Right ventricle myocardium inferior (tissue), 1 donor: Measurements from ENCODE around the gene ACTR8. TPM values are rescaled to one million over a fixed set of nuclear protein-coding genes. Genes with fewer than 3 reads are reported as not detected.
"Not testable (repeated sequence)": the region's sequence is repeated elsewhere in the genome, so short reads cannot be mapped to it uniquely, and the experiment has no call there.

Experiments
- ATAC-seq: fragments of 200-7000 bp; cut with Tn5 transposase; one replicate; pipeline ENCODE4 v1.9.1; 2020; ENCODE audit warnings: mild to moderate bottlenecking, moderate library complexity
- DNase-seq: peaks from one replicate; pipeline ENCODE4 v3.0.0; 2021; ENCODE audit errors: missing footprints
- intact Hi-C: fragments of 100-400 bp; cut with DNase I; formaldehyde crosslinking; loops from one replicate; pipeline ENCODE4 v1.11.0; 2022
- long read RNA-seq: library from polyadenylated mRNA; unstranded; transcript quantifications from one replicate; pipeline ENCODE4 v2.0.0, GENCODE V29; 2021
- total RNA-seq: library from RNA; stranded (reverse); fragmentation: NEBNext Ultra II Directional; extraction: Animal tissue kit (Norgen Biotek cat#: 25700); gene quantifications from one replicate; pipeline ENCODE4 v1.2.1, GENCODE V29; 2021
- donor health status: DM: no; HTN: yes; CAD: no; lungs with severe emphysema.

The ACTR8 gene, protein sequence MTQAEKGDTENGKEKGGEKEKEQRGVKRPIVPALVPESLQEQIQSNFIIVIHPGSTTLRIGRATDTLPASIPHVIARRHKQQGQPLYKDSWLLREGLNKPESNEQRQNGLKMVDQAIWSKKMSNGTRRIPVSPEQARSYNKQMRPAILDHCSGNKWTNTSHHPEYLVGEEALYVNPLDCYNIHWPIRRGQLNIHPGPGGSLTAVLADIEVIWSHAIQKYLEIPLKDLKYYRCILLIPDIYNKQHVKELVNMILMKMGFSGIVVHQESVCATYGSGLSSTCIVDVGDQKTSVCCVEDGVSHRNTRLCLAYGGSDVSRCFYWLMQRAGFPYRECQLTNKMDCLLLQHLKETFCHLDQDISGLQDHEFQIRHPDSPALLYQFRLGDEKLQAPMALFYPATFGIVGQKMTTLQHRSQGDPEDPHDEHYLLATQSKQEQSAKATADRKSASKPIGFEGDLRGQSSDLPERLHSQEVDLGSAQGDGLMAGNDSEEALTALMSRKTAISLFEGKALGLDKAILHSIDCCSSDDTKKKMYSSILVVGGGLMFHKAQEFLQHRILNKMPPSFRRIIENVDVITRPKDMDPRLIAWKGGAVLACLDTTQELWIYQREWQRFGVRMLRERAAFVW
- 33.7 TPM for total RNA-seq
- long read RNA-seq, transcript ACTR8-201 (13 exons, 3,629 nt), result major isoform, 9 of 10 reads
- long read RNA-seq, partial matches to known transcripts, result 0 of 10 reads
- long read RNA-seq, other reads (novel, unspliced or antisense), result 1 of 10 reads

DNA sequence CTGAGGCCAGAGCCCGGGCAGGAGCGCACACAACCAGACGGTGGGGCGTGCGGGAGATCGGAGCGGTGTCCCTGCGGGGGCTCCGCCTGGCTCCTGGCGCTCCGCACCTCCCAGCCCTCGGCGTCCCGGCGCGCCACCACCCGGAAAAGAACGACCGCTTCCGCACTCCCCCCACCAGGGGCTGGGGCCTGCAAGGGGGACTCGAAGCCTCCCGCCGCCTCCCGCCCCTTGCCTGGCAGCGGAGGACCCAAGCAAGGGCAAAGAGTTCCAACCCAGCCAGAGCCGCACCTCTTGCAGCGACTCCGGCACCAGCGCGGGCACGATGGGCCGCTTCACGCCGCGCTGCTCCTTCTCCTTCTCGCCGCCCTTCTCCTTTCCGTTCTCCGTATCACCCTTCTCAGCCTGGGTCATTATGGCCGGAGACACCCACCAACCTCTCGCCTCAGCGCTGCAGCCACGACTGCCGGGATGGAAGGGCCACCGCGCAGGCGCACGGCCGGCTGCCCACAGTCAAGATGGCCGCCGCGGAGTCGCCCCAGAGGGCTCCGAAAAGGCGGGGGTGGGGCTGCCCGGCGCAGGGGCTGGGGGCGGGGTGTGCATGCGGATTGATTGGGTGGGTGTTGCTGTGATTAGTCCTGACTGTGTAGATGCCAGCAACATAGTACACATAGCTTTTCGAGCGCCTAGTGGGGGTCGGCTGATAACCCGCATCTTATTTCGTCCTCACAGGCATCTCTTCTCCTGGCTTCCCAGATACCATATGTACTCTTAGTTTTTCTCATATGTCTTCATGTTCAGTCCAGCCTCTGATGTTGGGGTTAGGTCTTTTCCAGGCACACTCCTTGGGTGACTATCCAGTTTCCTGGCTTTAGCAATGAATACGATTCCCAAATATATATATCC is at the start of gene ACTR8:
TSS of gene ACTR8 (minus strand) at position 462 of the 903 bp plus-strand sequence. CDS start at position 411, 51 bp downstream.
- ATAC-seq, result peak; percentile 99
- DNase-seq, result peak; percentile 94
- intact Hi-C loops, result loop anchor here (1.0 kb wide), 1 partner anchor 9 kb away; the partner anchor contains the start of gene SELENOK

DNA sequence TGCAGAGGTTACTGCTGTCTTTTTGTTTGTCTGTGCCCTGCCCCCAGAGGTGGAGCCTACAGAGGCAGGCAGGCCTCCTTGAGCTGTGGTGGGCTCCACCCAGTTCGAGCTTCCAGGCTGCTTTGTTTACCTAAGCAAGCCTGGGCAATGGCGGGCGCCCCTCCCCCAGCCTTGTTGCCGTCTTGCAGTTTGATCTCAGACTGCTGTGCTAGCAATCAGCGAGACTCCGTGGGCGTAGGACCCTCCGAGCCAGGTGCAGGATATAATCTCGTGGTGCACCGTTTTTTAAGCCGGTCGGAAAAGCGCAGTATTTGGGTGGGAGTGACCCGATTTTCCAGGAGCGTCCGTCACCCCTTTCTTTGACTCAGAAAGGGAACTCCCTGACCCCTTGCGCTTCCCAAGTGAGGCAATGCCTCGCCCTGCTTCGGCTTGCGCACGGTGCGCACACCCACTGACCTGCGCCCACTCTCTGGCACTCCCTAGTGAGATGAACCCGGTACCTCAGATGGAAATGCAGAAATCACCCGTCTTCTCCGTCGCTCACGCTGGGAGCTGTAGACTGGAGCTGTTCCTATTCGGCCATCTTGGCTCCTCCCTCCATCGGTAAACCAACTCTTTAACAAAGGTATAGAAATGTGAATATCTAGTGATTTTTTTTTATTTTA is 45.4 kb upstream of the ACTR8 start:
- ATAC-seq, DNase-seq, intact Hi-C loops: not testable (repeated sequence)

DNA sequence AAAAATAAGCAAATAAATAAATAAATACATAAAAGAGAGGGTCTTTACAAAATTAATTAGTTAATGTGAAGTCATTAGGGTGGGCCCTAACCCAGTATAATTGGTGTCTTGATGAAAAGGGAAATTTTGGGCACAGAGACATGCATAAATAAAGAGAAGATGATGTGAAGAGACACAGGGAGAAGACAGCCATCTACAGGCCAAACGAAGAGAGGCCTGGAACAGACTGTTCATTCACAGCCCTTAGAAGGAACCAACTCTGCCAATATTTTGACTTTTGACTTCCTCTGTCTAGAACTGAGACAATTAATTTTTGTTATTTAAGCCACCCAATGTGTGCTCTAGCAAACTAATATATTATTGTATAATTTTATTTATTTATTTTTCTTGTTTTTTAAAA is 39.3 kb upstream of the ACTR8 start:
- intact Hi-C loops, result no loop called here
- ATAC-seq (no peak), DNase-seq (no peak)

DNA sequence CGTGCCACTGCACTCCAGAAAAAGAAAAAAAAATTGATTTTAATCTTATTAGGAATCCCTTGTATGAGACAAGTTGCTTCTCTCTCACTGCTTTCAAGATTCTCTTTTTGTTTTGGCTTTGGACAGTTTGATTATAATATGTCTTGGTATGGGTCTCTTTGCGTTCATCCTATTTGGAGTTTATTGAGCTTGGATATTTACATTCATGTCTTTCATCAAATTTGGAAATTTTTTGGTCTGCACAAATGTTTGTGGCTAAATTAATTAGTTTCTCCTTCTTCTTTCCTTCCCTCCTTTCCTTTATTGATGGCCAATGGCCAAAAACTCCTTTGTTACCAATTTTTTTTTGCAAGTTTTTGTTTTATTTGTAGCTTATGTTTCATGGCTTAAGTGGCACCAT is 37.8 kb upstream of the ACTR8 start:
- intact Hi-C loops, result no loop called here
- DNase-seq (no peak), ATAC-seq (no peak)

DNA sequence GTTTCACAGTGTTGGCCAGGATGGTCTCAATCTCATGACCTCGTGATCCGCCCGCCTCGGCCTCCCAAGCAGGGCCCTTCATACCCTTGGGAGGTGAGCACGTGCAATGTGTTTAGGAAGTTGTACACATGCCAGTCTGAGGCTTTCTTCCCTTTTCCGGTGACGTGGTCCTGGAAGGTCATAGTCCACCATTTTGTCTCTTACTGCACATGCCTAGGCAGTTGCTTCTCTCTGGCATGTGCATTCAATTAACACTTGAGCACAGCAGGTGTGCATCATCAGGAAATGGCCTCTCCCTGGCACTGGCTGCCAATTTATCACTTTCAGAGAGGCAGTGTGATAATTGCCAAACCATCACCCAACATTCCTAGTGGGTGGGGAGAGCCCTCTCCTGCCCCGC is 31.4 kb upstream of the ACTR8 start:
- ATAC-seq (no peak), DNase-seq (no peak)
- intact Hi-C loops, result no loop called here

DNA sequence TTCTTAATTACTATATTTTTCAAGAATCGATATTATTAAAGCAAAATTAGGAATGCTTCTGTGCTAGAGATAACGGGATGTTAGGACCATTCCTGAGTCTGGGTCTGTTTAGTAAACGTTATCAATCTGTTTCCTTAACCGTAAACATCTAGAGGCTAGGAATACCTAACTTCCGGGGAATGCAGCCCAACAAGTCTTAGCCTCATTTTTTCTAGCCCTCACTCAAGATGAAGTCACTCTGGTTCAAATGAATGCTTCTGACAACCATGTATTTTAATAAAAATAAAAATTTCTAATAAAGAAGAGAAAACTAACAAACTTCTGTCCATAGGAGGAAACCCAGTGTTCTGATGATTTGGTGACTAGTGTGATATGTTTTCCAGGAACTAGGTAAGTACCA is 20.8 kb upstream of the ACTR8 start:
- intact Hi-C loops, result no loop called here
- ATAC-seq, result no peak

DNA sequence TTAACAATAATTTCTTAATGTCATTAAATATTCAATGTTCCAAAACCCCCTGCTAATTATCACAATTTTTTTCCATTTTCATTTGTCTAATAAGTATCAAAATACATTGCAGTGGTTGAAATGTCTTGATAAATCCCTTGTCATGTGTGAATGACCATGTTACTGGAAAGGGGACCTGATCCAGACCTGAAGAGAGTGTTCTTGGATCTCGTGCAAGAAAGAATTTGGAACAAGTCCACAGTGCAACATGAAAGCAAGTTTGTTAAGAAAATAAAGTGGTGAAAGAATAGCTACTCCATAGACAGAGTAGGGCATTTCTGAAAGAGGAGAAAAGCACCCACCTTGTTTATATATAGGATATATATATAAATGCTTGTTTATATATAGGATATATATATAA is 20.1 kb upstream of the ACTR8 start:
- DNase-seq (no peak), ATAC-seq (no peak)
- intact Hi-C loops, result no loop called here

More for the DNA sequence above, 20.8 kb upstream of the ACTR8 start:
- no peak for DNase-seq

DNA sequence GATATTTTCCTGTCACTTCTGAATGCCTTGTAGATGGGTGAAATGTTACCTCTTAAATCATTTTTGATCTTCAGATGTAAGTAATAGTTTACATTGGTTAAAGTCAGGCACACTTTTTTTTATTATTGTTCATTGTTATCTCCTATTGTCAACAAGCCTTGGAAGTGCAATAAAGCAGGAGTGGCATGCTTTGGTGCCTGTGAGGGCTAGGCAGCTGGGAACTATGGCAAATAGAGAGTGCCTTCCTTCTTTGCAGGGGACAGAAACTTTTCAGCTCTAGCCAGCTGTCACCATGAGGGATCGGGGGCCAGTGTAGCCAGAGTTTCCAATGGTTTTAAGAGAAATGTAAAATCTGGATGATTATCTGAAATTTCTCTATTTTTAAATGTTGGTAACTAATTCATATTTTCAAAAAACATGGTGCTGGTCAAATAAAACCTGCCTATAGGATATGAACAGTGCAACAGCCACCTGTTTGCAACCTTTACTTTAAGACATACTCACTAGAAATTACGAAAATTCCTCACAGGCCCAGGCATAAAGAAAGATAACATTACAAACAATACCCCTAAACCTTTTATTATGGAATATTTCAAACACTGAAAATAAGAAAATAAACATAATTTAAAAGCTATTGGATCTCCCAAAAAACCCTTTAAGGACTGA is 18.8 kb upstream of the ACTR8 start:
- intact Hi-C loops, result no loop called here
- ATAC-seq, result no peak

DNA sequence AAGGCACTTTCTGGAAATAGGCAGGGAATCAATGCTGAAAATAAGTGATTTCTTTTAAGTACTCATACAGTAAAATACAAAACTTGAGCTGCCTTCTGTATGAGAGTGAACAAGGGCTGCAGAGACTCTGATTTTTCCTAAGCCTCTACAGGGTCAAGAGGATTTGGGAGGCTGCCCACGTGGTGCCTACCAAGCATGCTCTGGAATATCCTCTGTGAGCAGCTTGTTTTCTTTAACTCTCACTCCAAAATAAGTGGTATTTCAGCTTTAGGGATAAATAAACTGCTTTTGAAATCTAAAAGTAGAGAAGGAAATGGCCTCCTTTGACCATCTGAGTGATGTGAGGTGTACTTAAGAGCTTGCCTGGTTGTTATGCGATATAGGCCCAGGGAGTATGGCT is 17.8 kb upstream of the ACTR8 start:
- ATAC-seq (no peak), DNase-seq (no peak)
- intact Hi-C loops, result no loop called here

More for the DNA sequence above, 18.8 kb upstream of the ACTR8 start:
- DNase-seq, result no peak

DNA sequence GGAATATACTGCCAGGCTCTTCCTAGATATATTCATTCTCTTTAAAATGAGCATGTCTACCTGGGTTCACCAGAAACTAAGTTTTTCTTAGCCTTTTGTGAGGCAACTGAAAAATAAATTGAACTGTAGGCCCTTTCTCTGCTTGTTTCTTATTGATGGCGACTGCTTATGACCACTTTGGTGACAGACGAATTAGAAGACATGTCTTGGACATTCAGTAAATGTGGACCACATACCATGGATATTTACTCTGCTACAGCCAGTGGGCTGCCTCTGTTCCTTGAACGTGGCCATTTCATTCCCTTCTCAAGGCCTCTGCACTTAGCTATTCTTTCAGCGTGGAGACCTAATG is 10.3 kb upstream of the ACTR8 start:
- intact Hi-C loops, result no loop called here
- ATAC-seq (no peak), DNase-seq (no peak)

DNA sequence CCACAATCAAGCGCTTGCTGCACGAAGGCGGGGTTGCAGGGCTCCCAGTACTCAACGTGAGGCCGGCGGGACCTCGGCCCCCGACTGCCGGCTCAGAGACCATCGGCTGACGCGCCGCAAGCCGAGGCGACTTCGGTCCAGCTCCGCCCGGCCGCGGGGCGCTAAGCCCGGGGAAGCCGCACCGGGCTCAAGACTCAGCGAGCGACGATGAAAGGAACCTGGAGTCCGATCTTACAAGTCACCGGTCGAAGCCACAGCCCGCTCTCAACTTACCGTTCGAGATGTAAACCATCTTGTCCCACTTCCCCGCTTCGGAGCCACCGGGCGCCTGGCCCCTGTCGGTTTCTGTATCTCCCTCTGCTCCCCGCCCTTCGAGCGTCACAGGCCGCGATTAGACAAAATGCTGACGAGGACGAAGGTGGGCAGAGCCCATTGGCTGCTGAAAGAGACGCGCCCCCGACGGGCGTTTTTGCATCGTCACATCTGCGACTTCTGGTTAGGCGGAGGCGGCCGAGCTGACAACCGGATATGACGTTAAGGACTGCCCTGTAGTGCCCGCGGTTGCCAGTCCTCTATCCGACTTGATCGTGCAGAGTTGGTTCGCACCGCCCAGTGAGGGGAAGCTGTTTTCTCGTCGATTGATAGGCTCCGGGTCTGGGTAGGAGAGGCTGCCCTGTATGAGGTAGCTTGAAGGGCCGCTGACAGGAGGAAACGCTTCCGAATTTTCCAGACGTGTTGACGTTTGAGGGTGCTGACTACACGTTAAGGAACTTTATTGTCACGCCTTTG is 9.7 kb upstream of the ACTR8 start, which contains the start of gene SELENOK:
TSS of gene SELENOK (minus strand) at position 363 of the 789 bp plus-strand sequence.
- ATAC-seq (peak; percentile 99), DNase-seq (peak; percentile 100)
- intact Hi-C loops, result loop anchor here (1.0 kb wide), 1 partner anchor 9 kb away; the partner anchor contains the start of gene ACTR8

DNA sequence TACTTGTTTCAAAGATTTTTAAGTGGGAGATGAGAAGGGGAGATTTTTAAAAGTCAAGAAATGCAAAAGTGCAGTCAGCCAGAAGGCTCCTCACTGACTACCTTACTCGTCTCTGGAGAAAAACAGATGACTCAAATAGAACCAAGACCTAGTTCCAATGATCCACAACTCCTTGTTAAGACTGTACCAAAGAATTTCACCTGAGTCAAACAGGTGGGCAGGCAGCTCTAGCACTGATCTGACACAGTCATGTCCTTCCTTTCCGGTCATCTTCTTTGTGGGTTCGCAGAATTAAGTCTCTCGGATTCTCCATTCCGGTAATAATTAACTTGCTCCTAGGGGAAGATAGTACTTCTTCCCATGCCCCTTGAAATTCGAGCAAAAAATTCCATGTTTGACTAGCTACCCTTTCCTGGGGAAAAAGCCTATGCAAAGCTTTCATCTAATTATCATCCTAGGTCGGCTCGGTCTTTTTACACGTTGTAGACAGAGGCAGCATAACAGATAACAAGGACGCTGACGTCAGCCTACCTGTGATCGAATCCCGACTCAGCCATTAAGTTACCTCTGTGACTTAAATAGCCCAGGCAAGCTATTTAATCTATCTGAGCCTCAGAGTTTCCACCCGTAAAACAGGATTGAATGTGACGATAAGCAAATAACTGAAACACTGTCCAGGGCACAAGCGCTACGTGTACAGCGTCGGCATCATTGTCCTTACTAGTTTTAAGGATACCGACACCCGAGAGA is 8.9 kb upstream of the ACTR8 start:
- intact Hi-C loops, result loop anchor here (1.0 kb wide), 1 partner anchor 9 kb away; the partner anchor contains the start of gene ACTR8
- DNase-seq, result no peak
- no peak for ATAC-seq

DNA sequence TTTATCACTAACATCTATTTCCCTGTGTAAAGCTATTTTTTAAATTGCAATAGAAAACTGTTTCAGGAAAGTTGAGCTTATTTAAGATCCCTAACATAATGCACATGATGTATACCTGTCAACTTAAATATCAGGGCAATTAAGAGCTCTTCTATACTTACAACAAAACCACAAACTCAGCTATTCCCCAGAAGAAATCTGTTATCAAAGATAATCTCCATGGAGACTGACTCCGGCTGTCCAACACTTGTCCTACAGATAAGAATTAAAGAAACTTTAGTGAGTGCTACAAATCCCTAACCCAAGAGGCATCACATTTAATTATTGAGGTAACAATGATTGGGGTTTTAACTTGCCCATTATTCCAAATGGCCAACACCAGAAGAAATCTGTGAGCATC is 6.3 kb upstream of the ACTR8 start:
- intact Hi-C loops, result no loop called here
- no peak for DNase-seq

DNA sequence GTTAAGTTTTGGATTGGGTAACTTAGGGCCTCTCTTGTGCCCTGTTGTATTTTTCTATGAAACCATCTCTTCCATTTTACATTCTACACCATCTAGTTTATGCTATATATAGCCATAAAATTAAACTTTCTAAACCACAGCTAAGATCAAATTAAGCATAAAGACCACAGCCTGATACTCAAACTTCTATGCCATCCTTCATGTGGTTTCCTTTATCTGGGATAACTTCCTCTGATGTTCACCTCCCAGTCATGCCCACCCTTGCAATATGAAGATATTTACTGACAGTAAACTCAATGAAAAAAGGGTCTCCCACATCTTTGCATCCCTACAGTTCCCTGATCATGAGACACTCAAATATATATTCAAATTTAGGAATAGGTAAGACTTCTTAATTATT is 5.5 kb upstream of the ACTR8 start:
- intact Hi-C loops, result no loop called here
- ATAC-seq (no peak), DNase-seq (no peak)

More for the DNA sequence above, 6.3 kb upstream of the ACTR8 start:
- no peak for ATAC-seq

DNA sequence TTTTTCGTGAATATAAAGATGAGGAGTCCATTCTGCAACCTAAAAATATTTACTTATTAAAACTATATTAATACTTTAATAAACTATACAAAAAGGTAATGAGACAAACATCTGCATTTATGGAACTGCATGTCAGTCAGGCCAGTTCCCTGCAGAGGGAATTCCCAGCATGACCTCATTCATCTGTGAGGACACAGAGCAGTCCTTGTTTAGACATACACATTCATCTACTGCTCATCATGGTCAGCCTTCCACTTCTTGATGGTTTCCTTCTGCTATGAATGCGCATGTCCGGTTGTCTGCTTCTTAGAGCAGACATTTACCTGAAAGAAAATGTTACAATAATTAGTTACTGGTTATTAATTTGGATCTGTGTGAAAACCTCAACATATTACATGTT is 3.3 kb upstream of the ACTR8 start:
- ATAC-seq (no peak), DNase-seq (no peak)
- intact Hi-C loops, result no loop called here

DNA sequence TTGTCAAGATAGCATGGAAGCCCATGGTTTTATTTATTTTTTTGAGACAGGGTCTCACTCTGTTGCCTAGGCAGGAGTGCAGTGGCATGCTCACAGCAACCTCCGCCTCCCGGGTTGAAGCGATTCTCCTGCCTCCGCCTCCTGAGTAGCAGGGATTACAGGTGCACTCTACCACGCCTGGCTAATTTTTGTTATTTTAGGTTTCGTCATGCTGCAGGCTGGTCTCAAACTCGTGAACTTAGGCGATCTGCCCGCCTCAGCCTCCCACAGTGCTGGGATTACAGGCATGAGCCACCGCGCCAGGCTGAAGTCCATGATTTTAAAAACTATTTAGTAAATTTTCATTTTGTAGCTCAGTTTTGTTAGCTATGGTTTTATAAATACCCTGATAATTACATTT is 2.7 kb upstream of the ACTR8 start:
- DNase-seq (no peak), ATAC-seq (no peak)
- intact Hi-C loops, result no loop called here
